ENCODE measurements around the gene ZIC4.

The ZIC4 gene

GRCh38 chr3:147341727-147342126 lies 64.6 kb downstream of the ZIC4 start:
- DNase-seq, result no peak

DNA sequence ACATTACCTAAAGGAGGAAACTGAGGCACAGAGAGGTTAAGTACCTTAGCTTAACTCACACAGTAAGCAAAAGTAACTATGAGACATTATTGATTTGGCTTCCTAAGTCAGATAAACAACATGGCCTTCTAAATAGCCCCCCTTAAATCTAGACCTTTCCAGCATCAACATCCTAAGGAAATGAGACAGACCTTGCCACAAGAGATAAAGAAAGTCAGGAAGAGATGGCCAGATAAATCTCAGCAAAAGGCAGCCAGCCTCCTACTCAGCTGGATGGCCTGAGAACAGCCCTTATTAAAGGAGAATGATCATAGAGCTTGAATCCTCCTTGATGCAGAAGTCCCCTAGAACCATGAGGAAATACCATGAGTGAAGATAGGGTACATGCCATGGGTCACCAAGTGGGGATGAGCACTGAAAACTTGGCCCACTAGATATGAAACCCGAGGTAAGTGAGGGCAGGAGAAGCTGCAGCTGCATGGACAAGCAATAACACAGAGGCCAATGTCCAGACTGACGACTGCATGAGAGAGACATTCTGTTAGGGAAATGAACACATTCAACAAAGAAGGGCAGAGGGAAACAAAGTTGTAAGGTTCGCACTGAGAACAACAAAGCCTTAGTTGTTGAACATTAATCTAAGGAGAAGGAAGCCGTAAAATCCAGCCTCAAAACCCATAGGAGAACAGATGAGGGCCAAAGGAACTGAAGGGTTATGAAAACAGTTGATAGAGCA lies 69.6 kb downstream of the ZIC4 start:
- no peak for DNase-seq

Data from hematopoietic multipotent progenitor cell treated with erythropoietin and hydrocortisone succinate and interleukin-3 and kit ligand, for 8 days (in vitro differentiated cells).